Brain microvascular endothelial cell (primary cell): ENCODE results near the gene CHKA.
A peak's percentile ranks its signal among the peaks of the same experiment; 100 is the strongest.

Experiments
- DNase-seq: peaks from one replicate; pipeline ENCODE4 v3.0.0-alpha.2; 2020
- H3K27ac ChIP-seq: fragments of 250-450 bp; sonication (Bioruptor Pico); 2 replicates; pipeline ENCODE4 v1.5.1; 2020; ENCODE audit warnings: mild to moderate bottlenecking, moderate library complexity
- H3K27me3 ChIP-seq: fragments of 250-450 bp; sonication (Bioruptor Pico); replicated peaks from 2 replicates; pipeline ENCODE4 v1.5.1; 2020; ENCODE audit warnings: mild to moderate bottlenecking
- H3K36me3 ChIP-seq: fragments of 250-450 bp; sonication (Bioruptor Pico); replicated peaks from 2 replicates; pipeline ENCODE4 v1.5.1; 2020; ENCODE audit warnings: mild to moderate bottlenecking
- H3K4me3 ChIP-seq: 2 replicates; pipeline ENCODE4 v1.5.1; 2011; ENCODE audit warnings: low read depth, mild to moderate bottlenecking, control low read depth, low read length, moderate library complexity
- in situ Hi-C: cut with HindIII; loops from 2 replicates; pipeline ENCODE4 v1.10.0; 2017; ENCODE audit warnings: low sequenced_read_pairs, low pct_ligation_motif_present
- TF ChIP-seq, protein P1 (sequence below): IDR thresholded peaks from 2 replicates; pipeline ENCODE4 v1.5.1; 2011; ENCODE audit warnings: low read depth, mild to moderate bottlenecking, moderate library complexity, low read length, control low read depth, inconsistent platforms; ENCODE audit errors: missing control alignments

Gene CHKA

DNA sequence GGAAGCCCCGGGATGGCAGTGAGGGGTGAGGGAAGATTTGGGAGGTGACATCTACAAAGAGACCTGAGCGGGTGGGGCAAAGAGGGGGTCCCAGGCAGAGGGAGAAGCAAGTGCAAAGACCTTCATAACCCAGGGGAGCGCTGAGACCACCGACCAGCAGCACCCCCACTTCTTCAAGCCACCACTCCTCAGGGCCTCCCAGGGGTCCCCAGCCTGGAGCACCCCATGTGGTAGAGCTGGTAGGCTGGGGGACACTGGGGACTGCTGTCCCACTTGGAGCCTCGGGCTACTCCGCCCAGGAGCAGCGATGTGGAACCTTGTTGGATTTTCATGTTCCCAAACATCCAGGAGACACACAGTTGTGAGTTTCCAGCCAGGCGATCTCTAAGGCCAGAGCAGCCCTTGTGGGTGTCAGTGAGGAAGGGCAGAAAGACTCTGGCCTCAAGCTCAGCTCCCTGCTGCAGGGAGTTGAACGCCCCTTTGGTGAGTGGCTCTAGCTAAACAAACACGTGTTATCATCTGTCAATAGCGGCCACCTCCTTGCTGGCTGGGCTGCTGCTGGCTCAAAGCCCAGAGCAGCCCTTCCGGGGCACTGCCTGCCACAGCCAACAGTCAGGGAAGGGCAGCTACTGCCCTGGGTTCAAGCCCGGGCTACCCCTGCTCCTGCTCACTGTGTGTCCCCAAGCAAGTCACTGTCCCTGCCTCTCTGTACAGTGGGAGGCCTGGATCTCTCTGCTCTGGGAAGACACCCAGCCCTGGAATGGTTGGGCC, 25.7 kb upstream of the CHKA start:
- in situ Hi-C loops = no loop called here
- no peaks in the 10 kb centered on the region for H3K36me3 ChIP-seq
- TF ChIP-seq, protein P1, sequence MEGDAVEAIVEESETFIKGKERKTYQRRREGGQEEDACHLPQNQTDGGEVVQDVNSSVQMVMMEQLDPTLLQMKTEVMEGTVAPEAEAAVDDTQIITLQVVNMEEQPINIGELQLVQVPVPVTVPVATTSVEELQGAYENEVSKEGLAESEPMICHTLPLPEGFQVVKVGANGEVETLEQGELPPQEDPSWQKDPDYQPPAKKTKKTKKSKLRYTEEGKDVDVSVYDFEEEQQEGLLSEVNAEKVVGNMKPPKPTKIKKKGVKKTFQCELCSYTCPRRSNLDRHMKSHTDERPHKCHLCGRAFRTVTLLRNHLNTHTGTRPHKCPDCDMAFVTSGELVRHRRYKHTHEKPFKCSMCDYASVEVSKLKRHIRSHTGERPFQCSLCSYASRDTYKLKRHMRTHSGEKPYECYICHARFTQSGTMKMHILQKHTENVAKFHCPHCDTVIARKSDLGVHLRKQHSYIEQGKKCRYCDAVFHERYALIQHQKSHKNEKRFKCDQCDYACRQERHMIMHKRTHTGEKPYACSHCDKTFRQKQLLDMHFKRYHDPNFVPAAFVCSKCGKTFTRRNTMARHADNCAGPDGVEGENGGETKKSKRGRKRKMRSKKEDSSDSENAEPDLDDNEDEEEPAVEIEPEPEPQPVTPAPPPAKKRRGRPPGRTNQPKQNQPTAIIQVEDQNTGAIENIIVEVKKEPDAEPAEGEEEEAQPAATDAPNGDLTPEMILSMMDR = no peak
- no peak overlapping the region for H3K4me3 ChIP-seq
- H3K27ac ChIP-seq = no peak overlapping the region
- H3K27me3 ChIP-seq = no peaks in the 10 kb centered on the region
- peak; percentile 28 for DNase-seq

DNA sequence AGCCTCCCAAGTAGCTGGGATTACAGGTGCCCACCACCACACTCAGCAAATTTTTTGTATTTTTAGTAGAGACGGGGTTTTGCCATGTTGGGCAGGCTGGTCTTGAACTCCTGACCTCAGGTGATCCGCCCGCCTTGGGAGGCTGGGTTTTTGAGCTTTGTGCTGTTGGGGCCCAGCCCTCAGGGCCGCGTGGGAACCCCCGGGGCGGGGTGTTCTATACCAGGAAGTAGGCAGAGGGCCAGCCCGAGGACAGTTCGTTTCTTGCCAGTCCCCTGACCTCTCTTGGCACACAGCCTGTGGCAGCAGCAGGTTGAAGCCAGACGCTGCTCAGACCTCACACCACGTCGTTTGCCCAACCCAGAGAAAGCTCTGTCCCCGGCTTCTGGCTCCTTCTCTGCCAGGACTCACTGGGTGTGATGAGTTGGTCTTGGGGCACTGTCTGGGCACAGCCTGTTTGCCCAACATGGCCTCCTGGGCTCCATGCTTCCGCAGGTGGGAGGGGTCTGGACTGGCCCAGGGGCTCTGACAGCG, 24.9 kb upstream of the CHKA start:
- TF ChIP-seq, protein P1 = no peak
- no peak overlapping the region for H3K4me3 ChIP-seq
- no peaks in the 10 kb centered on the region for H3K36me3 ChIP-seq
- no peak overlapping the region for H3K27ac ChIP-seq
- no peak for DNase-seq
- in situ Hi-C loops = no loop called here
- H3K27me3 ChIP-seq = no peaks in the 10 kb centered on the region

DNA sequence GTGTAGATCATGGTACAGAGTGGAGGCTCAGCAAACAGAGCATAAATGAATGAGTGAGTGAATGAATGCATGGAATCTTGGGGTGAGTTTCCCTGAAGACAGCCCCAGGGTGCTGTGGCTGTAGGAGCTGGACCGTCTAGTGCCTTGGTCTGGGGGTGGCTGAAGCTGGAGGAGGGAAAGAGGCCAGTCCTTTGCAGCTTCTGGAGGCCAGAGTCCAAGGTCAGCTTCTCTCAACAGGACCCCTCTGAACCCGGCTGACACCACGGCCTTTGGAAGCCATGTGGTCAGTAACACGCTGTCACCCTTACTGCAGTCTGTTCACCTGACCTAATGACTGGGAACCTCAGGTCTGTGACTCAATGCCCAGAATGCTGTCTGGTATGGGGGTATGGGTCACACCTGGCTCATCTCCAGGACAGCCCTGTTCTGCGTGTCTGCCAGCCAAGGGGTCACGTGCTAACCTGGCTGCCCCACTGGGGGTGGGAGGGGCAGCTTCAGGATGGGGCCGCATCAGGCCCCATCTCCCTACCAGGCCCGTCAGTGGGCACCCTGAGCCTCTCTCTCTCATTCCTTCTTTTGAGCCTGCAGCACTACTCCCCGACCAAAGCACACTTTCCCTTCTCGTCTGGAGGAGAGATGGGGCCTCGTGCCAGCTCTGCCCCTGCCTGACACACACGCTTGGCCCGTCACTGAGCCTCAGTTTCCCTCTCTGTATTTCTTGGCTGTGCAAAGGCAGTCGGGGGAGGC, 24.1 kb upstream of the CHKA start:
- no peak for DNase-seq
- H3K4me3 ChIP-seq = no peak overlapping the region
- TF ChIP-seq, protein P1 = no peak

DNA sequence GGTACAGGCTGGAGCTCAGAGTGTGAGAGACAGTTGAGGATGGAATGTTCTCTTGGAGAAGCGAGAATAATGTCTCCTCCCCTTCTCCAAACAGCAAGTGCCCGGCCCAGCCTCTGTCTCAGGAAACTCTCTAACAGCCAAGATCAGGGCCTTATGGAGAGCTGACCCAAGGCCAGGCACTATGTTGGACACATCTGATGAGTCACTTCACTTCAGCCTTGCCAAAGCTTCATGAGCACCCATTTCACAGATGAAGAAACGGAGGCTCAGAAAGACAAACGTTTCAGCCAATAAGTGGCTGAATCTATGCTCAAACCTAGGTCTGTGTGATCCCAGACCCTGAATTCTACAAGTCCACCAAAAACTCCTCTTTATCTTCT, 22.1 kb upstream of the CHKA start:
- in situ Hi-C loops = no loop called here
- Histone ChIP-seq H3K27me3 (no peaks in the 10 kb centered on the region), H3K36me3 (no peaks in the 10 kb centered on the region)

More for the DNA sequence above, 24.1 kb upstream of the CHKA start:
- Histone ChIP-seq H3K27ac (no peak overlapping the region), H3K27me3 (no peaks in the 10 kb centered on the region), H3K36me3 (no peaks in the 10 kb centered on the region)
- in situ Hi-C loops = no loop called here

DNA sequence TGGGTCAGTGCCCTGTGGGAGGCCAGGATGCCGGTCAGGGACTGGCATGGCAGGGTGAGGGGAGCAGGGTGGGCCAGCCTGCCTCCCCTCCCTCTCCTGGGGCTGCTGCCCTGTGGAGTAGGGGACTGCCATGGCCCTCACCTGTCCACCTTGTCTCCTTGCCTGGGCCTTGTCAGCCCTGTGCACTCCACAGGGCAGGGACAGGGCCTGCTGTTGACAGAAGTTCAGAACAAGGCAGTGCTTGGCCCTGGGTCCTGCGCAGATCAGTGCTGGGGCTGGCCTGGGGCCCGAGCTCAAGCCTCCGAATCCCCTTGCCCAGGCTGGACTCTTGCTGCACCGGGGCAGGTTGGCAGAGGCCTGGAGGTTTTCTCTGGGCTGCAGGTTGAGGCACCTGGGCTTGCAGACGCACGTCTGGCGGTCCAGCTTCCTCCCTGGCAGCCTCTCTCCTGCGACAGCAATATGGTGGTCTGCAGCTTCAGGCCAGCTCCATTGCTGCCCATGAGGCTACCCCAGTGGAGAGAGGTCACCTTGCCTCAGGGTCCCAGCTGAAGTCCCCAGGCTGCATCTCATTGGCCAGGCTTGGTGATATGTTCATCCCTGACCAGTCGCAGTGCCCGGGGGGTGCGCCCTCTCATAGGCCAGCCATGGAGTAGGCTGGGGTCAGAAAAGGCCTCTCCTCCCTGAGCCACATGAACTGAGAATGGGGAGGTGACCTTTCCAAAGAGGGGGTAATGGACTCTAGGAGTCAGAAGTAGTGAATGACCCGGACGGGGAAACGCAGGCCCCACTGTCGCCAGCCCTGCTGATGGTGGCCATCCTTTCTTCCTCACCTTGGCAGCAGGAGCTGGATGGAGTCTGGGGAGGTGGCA, 21.5 kb upstream of the CHKA start:
- no peaks in the 10 kb centered on the region for H3K36me3 ChIP-seq
- H3K27ac ChIP-seq = no peak overlapping the region
- H3K4me3 ChIP-seq = no peak overlapping the region
- no peak for DNase-seq
- TF ChIP-seq, protein P1 = no peak
- H3K27me3 ChIP-seq = no peaks in the 10 kb centered on the region
- in situ Hi-C loops = no loop called here

More for the DNA sequence above, 22.1 kb upstream of the CHKA start:
- TF ChIP-seq, protein P1 = no peak
- H3K4me3 ChIP-seq = no peak overlapping the region
- DNase-seq = no peak
- no peak overlapping the region for H3K27ac ChIP-seq
